Ureter (tissue), 1 donor: Measurements from ENCODE around the gene RFLNA. TPM values are rescaled to one million over a fixed set of nuclear protein-coding genes. Genes with fewer than 3 reads are reported as not detected.

Source experiments
- DNase-seq: peaks from one replicate; pipeline ENCODE4 v3.0.0-alpha.2; 2020; ENCODE audit warnings: low spot score
- total RNA-seq: library from RNA; stranded (reverse); gene quantifications from one replicate; pipeline ENCODE4 v1.2.4, GENCODE V29; 2023
- donor health status: DM: yes; HTN: yes; CAD: no.

The RFLNA gene
- total RNA-seq, 1 donor from 2014 or later, result 1.1 TPM

DNA sequence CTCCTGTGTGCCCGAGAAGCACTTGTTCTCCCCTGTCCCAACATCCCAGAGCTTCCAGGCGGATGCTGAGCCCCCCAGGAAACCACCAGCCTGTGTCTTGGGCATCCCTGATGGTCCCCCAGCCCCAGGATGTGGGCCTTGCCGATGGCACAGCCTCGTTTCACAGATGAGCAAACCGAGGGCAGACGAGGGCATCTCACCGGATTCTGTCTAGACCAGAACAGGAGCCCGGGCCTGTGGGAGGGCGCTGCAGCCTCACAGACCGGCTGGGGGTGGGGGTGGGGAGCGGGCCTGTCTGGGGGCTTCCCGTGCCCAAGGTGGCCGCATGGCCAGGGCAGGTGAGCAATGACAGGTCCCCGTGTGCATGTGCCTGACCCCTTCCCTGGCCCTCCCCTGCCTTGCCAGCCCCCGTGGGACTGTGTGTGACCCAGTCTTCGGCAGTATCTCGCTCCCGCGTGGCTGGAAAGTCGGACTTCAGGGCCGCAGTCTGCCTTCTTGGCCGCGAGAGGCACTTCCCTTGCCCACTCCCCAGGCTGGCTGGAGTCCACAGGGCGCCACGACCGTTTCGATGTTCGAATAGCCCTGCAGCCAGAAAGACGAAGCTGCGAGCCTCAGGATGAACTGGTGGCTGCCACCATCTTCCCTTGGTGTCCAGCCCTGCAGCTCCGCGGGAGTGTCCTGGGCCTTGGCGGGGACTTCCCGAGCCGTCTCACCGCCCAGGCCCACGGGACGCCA is 8.9 kb downstream of the RFLNA start:
- no peak for DNase-seq

GRCh38 chr12:124304314-124304790 is 9.5 kb downstream of the RFLNA start:
- DNase-seq, result no peak

- DNase-seq, result no peak
These were observed 10.2 kb downstream of the RFLNA start for GRCh38 chr12:124305136-124305535.

DNA sequence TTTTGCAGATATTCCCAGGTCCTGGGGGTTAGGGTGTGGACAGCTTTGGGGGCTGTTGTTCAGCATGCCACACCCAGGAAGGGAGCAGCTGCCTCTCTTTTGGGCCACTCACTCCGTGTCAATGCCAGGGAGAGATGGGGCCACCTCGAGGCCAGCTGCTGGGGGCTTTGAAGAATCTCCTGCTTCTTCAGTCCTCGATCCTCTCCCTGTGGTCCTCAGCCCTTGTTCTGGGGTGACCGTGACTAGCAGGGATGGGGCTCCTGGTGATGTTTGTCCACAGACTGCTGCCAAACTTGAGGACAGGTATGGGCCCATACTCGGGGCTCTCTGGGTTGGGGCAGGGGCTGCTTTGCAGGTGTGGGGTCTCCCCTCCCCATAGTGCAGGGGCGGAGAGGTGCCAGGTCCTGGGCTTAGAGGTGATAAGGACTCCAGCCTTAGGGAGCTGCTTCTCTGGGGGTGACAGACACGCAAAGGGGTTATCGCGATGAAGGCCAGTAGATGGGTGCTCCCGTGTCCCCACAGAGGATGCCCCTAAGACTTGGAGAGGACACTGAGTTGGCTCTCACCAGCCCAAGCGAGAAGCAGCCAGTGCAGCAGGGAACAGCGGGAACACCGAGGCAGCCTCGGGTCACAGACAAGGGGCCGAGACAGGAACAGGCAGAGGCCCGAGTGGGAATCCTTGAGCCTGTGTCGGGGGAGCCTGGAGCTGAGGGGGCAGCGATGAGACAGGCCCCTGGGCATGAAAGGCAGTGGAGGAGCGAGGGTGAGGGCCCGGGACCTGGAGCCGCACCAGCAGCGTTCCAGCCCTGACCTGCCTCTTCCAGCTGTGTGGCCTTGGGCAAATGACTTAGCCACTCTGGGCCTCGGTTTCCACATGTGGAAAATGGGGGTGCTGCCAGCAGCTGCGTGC is 11.1 kb downstream of the RFLNA start:
- DNase-seq, result no peak

GRCh38 chr12:124306686-124307555 is 12.0 kb downstream of the RFLNA start:
- no peak for DNase-seq

- no peak for DNase-seq
These were observed 12.6 kb downstream of the RFLNA start for GRCh38 chr12:124307556-124307825.

GRCh38 chr12:124308741-124309140 is 13.8 kb downstream of the RFLNA start:
- no peak for DNase-seq

- DNase-seq, result no peak
These were observed 14.3 kb downstream of the RFLNA start for GRCh38 chr12:124309231-124309630.

GRCh38 chr12:124309744-124310143 is 14.9 kb downstream of the RFLNA start:
- no peak for DNase-seq

DNA sequence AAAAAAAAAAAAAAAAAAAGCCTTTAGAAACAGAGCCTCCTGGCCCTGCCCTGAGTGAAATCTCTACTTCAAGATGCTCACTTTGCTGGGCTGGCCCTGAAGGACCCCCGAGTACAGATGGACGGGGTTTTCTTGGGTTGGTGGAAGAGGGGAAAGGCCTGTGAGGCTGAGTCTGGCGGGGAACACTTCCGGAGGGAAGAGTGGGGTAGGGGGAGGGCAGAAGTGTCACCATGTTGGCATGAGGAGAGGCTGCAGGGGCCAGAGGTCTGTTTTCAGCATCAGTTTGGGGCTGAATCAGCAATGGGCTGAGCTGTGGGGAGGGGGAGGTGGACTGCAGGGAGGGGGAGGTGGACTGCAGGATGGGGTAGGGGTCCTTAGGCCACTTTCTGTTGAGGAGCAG is 15.3 kb downstream of the RFLNA start:
- no peak for DNase-seq

GRCh38 chr12:124310785-124311184 is 15.9 kb downstream of the RFLNA start:
- DNase-seq, result no peak

DNA sequence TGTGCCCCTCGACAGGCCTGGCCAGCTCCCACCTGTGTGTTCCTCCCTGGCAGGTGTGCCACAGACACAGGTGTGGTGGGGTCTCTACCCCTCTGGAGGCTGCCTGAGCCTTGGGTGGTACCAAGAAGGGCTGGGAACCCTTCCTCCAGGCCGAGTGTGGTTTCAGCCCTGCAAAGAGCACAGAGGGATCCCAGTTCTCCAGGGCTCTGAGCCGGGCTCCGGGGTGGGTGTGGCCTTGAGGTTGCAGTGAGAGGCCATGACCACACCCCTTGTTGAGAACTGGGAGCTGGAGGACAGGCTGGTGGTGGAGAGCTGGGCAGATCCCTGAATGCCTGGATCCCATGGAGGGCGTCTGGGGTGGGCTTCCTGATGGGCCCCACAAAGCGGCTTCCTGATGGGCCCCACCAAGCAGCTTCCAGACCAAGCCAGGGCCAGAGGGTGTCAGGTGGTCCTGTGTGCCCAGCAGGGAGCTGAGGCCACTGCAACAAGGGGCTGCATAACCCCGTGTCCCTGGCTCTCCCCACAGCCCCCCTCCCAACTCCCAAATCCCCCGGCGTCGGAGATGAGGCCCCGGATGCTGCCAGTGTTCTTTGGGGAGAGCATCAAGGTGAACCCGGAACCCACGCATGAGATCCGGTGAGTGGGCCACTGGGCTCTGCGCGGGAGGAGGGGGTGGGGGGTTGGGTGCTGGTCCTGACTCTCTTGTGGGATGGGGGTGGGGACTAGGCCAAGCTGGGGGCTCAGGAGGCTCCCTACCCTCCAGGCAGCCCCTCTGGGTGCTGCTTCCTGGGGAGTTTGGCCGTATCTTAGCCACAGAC is 16.6 kb downstream of the RFLNA start:
- DNase-seq, result no peak

GRCh38 chr12:124312601-124313000 is 17.7 kb downstream of the RFLNA start:
- DNase-seq, result no peak

- no peak for DNase-seq
These were observed 19.3 kb downstream of the RFLNA start for GRCh38 chr12:124314207-124314606.

DNA sequence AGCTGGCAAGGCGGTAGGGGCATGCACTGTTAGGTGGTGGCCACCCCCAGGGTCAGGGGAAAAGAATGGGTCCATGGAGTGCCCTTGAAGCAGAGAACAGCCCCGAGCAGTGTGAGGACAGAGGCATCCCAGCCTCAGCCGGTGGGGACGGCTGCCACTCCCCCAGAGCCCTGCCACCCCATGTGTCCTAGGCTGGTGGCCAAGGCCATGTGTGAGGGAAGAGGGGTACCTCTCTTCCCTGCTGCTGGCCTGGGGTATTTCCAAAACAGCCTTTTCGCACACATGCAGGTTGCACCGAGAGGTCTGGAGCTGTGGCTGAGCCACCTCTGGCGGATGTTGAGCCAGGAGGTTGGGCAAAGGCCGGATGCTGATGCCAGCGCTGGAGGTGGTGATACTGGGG is 19.9 kb downstream of the RFLNA start:
- DNase-seq, result no peak

GRCh38 chr12:124315372-124316044 is 20.6 kb downstream of the RFLNA start:
- no peak for DNase-seq

DNA sequence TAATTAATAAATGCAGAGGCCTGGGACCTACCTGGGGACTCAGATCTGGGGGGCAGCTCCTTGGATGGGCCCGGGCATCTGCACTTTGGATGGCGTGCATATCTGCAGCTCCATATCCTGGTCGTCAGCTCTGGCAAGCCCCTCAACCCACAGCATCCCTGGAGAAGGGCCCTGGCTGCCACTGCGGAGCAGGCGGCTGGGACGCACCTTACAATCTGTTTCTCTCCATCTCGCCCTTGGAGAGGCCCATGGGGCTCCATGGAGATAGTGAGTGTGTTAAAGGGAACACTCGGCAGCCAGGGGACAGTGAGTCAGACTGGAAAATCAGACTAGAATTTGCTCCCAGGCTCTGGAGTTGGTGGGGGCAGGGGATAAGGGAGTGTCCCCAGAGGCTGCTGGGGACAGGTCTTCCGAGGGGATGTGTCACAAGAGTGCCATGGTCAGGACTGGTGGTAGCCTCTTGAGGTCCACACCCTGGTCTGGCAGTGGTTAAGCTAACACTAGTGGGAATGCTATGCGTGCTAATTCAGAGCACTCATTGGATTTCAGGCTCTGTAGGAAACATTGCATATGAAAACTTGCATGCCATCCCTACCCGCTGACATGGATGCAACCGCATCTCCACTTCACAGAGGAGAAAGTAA is 21.5 kb downstream of the RFLNA start:
- DNase-seq, result no peak

GRCh38 chr12:124317400-124317799 is 22.5 kb downstream of the RFLNA start:
- DNase-seq, result no peak

DNA sequence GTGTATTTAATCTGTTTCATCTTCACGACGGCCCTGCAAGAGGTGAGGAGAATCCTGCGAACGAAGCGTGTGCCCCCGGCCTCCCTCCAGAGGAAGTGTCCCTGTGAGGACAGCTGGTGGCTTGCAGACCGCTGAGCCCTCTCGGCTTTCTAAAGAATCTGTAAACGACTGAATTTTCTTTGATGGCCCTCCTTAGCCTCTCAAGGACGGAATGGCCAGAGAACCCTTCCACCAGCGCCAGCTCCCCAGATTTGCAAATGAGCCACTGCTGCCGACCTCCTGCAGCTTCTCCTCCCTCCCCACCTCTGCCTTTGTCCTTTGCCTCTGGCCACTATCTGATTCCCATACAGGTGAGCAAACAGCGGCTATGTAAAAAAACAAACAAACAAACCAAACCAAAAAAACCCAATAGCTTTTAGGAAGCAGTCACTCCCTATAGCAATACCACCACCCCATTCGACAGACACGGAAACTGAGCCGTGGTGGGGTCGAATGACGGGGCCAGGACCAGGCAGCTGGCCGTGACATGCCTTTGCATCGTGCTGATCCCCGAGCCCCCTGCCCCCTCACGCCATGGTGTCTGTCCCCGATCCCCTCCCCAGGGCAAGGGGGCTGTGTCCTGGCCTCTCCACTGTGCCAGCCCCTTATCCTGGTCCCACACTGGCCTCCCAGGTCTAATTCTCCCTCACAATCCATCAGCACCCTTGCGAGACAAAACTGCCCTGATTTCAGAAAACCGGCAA is 23.6 kb downstream of the RFLNA start:
- DNase-seq, result no peak
